ENCODE measurements around the gene ZNF580. TPM values are rescaled to one million over a fixed set of nuclear protein-coding genes. Genes with fewer than 3 reads are reported as not detected.

Gene ZNF580
- total and polyA plus RNA-seq, 10 of the 15 experiments (the other 5 are each of a cell fraction or from before 2014, with no cell fraction given): 2.3 to 31.8 (median 10.0) TPM

GRCh38 chr19:55598719-55599467, 41.9 kb upstream of the ZNF580 start:
- 9% methylated on average over 23 of the region's 26 CpGs for WGBS (ENCODE audit: insufficient coverage, insufficient replicate concordance, low lambda C conversion rate, missing lambda C conversion rate)
- SMC1A ChIA-PET (ENCODE audit: uncharacterized antibody, unreplicated experiment): interaction anchor here (0.9 to 2.3 kb wide), 6 partner anchors 8 to 122 kb away, joined by 3 to 16 read pairs (median 4); partner anchors contain the start of gene NAT14
- FAIRE-seq (peak; percentile 97), DNase-seq (ENCODE audit: low read depth, low spot score) (peak; percentile 82), ATAC-seq (peak; percentile 83)
- peak overlapping the region; percentile 74; the same call in 1 of the 2 replicates for H3K4me3 ChIP-seq
- H3K27ac ChIP-seq (ENCODE audit: control insufficient read depth, insufficient read depth): peak overlapping the region; percentile 99
- CTCF ChIA-PET: interaction anchor here (1.0 to 2.4 kb wide), 5 partner anchors 11 to 95 kb away, joined by 3 to 11 read pairs (median 9); partner anchors contain the start of gene U2AF2
- intact Hi-C loops (cut with micrococcal nuclease; ENCODE audit: unreplicated experiment) (no loop called here), in situ Hi-C loops (cut with MboI) (no loop called here)
- H3K9me3 ChIP-seq (replicated peaks; ENCODE audit: control insufficient read depth, insufficient read depth, low read length): peaks cover 2% of the 10 kb centered on the region; the same call in 2 of the 3 replicates
- H3K79me2 ChIP-seq (ENCODE audit: control insufficient read depth, insufficient read depth, low read length): peaks cover 10% of the 10 kb centered on the region
- no TSS peak for BruUV-seq (replicated peaks)
- RAD21 ChIA-PET (ENCODE audit: unreplicated experiment): interaction anchor here (1.2 to 2.6 kb wide), 8 partner anchors 12 to 215 kb away, joined by 4 to 11 read pairs (median 4); partner anchors contain the start of genes TMEM238, ZNF579, ZNF628 and ZNF784
- H3K27me3 ChIP-seq (replicated peaks in 1 of 2; ENCODE audit: control insufficient read depth in 2 of 2, insufficient read depth in 2 of 2, low read length in 1 of 2): no peaks in the 10 kb centered on the region
- peak overlapping the region; percentile 56 for H3K4me2 ChIP-seq (ENCODE audit: control insufficient read depth, insufficient read depth)
- POLR2A ChIA-PET: interaction anchor here (0.5 to 1.6 kb wide), 18 partner anchors 10 to 1479 kb away, joined by 3 to 7 read pairs (median 4); partner anchors contain the start of genes CCDC106, HSPBP1, ISOC2 and TMEM238
- no peaks in the 10 kb centered on the region for H4K20me1 ChIP-seq (ENCODE audit: control insufficient read depth, insufficient read depth)
- peaks cover 6% of the 10 kb centered on the region; the same call in 1 of the 2 replicates for H3K4me1 ChIP-seq (ENCODE audit: control insufficient read depth, insufficient read depth, low read length)
- H3K9ac ChIP-seq (ENCODE audit: control insufficient read depth, insufficient read depth, low read length): peak overlapping the region; percentile 95
- peak overlapping the region; percentile 77 for H2AFZ ChIP-seq (ENCODE audit: control insufficient read depth, low read depth, low read length)
- H3K36me3 ChIP-seq (ENCODE audit: control insufficient read depth in 2 of 2, insufficient read depth in 2 of 2, low read length in 1 of 2): peaks cover 0 to 8% of the 10 kb centered on the region in 2 experiments; a peak in 1 of 4 replicates
- 0 out of 2 replicates have a peak, but pooled peaks have one; percentile 5 for TF ChIP-seq RUNX3 (IDR thresholded peaks at IDR 0.05; ENCODE audit: low read length)
- peak; percentile 35; the same call in 1 of the 2 replicates for TF ChIP-seq SPI1 (IDR thresholded peaks at IDR 0.05; ENCODE audit: borderline replicate concordance, insufficient read depth, low read depth, low read length)
- TF ChIP-seq, protein P1, sequence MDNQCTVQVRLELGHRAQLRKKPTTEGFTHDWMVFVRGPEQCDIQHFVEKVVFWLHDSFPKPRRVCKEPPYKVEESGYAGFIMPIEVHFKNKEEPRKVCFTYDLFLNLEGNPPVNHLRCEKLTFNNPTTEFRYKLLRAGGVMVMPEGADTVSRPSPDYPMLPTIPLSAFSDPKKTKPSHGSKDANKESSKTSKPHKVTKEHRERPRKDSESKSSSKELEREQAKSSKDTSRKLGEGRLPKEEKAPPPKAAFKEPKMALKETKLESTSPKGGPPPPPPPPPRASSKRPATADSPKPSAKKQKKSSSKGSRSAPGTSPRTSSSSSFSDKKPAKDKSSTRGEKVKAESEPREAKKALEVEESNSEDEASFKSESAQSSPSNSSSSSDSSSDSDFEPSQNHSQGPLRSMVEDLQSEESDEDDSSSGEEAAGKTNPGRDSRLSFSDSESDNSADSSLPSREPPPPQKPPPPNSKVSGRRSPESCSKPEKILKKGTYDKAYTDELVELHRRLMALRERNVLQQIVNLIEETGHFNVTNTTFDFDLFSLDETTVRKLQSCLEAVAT (IDR thresholded peaks at IDR 0.05): no peak
- TF ChIP-seq GATAD2B (conservative IDR thresholded peaks at IDR 0.05; ENCODE audit: low read depth): peak; percentile 75; the same call in 1 of the 2 replicates
- TF ChIP-seq ASH2L (IDR thresholded peaks at IDR 0.05; ENCODE audit: borderline replicate concordance, low read depth): peak; percentile 92
- TF ChIP-seq ZNF207 (IDR thresholded peaks at IDR 0.05; ENCODE audit: borderline replicate concordance): peak; percentile 80; the same call in 1 of the 2 replicates
- 0 out of 2 replicates have a peak, but pooled peaks have one; percentile 78 for TF ChIP-seq STAT1 (conservative IDR thresholded peaks at IDR 0.05)
- peak; percentile 62 for TF ChIP-seq KLF5 (IDR thresholded peaks at IDR 0.05; ENCODE audit: partially characterized antibody)
- peak; percentile 83 for TF ChIP-seq CHD1 (IDR thresholded peaks at IDR 0.05; ENCODE audit: low read depth, low read length)
- TF ChIP-seq BRCA1 (IDR thresholded peaks at IDR 0.05; ENCODE audit: low read depth, low read length): no peak
- TF ChIP-seq, protein P2, sequence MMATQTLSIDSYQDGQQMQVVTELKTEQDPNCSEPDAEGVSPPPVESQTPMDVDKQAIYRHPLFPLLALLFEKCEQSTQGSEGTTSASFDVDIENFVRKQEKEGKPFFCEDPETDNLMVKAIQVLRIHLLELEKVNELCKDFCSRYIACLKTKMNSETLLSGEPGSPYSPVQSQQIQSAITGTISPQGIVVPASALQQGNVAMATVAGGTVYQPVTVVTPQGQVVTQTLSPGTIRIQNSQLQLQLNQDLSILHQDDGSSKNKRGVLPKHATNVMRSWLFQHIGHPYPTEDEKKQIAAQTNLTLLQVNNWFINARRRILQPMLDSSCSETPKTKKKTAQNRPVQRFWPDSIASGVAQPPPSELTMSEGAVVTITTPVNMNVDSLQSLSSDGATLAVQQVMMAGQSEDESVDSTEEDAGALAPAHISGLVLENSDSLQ (IDR thresholded peaks at IDR 0.05): peak; percentile 51
- peak; percentile 51; the same call in 1 of the 2 replicates for TF ChIP-seq TAF1 (IDR thresholded peaks at IDR 0.05; ENCODE audit: borderline replicate concordance, low read depth, low read length)
- peak; percentile 100 for TF ChIP-seq HDGF (IDR thresholded peaks at IDR 0.05)
- TF ChIP-seq, protein P3, sequence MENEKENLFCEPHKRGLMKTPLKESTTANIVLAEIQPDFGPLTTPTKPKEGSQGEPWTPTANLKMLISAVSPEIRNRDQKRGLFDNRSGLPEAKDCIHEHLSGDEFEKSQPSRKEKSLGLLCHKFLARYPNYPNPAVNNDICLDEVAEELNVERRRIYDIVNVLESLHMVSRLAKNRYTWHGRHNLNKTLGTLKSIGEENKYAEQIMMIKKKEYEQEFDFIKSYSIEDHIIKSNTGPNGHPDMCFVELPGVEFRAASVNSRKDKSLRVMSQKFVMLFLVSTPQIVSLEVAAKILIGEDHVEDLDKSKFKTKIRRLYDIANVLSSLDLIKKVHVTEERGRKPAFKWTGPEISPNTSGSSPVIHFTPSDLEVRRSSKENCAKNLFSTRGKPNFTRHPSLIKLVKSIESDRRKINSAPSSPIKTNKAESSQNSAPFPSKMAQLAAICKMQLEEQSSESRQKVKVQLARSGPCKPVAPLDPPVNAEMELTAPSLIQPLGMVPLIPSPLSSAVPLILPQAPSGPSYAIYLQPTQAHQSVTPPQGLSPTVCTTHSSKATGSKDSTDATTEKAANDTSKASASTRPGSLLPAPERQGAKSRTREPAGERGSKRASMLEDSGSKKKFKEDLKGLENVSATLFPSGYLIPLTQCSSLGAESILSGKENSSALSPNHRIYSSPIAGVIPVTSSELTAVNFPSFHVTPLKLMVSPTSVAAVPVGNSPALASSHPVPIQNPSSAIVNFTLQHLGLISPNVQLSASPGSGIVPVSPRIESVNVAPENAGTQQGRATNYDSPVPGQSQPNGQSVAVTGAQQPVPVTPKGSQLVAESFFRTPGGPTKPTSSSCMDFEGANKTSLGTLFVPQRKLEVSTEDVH (IDR thresholded peaks at IDR 0.05; ENCODE audit: low read depth, partially characterized antibody): no peak
- 0 out of 2 replicates have a peak, but pooled peaks have one; percentile 10 for TF ChIP-seq RFX5 (IDR thresholded peaks at IDR 0.05; ENCODE audit: low read depth, low read length)
- TF ChIP-seq POU2F2 (IDR thresholded peaks at IDR 0.05; ENCODE audit: borderline replicate concordance, low read depth, low read length): 0 out of 3 replicates have a peak, but pooled peaks have one; percentile 42
- TF ChIP-seq SIX5 (IDR thresholded peaks at IDR 0.05; ENCODE audit: low read depth, low read length, severe bottlenecking): no peak
- TF ChIP-seq POLR2A (IDR thresholded peaks at IDR 0.05; ENCODE audit: low read depth, low read length): peak; percentile 50
